OCI-LY1 (cell line): ENCODE data around the gene CD247.

ENCODE experiments used
- CTCF ChIP-seq: fragments of 200-600 bp; sonication (generic), shearing (Covaris generic); IDR thresholded peaks from 2 replicates; pipeline ENCODE4 v1.5.1; 2017; ENCODE audit warnings: mild to moderate bottlenecking, antibody characterized with exemption, low read length, moderate library complexity, mixed read lengths
- EZH2 ChIP-seq: fragments of 200-600 bp; sonication (generic), shearing (Covaris generic); IDR thresholded peaks from 2 replicates; pipeline ENCODE4 v1.8.0; 2017; ENCODE audit warnings: borderline replicate concordance, mixed run types, mild to moderate bottlenecking, antibody characterized with exemption, low read length, moderate library complexity, mixed read lengths

GRCh38 chr1:167561753-167562152 is 43.4 kb upstream of the CD247 start:
- TF ChIP-seq CTCF (no peak), EZH2 (no peak)
